ENCODE measurements around the gene PDE6H. TPM values are rescaled to one million over a fixed set of nuclear protein-coding genes. Genes with fewer than 3 reads are reported as not detected.

Gene PDE6H
- total RNA-seq, 1 experiment from 2014 or later: not detected

- no peak overlapping the region for H3K4me2 ChIP-seq (ENCODE audit: low read depth, low read length, poor library complexity, severe bottlenecking)
- H4K20me1 ChIP-seq (ENCODE audit: insufficient read depth, low read depth, low read length): no peaks in the 10 kb centered on the region
- no peaks in the 10 kb centered on the region for H3K79me2 ChIP-seq (ENCODE audit: low read length)
- H3K4me1 ChIP-seq (ENCODE audit: low read length): no peaks in the 10 kb centered on the region
- no peaks in the 10 kb centered on the region for H3K27me3 ChIP-seq (ENCODE audit: low read length)
- no peak overlapping the region for H3K4me3 ChIP-seq (ENCODE audit: low read length)
- no peak overlapping the region for H3K27ac ChIP-seq (ENCODE audit: low read length)
- no peaks in the 10 kb centered on the region for H3K9me3 ChIP-seq (ENCODE audit: low read length)
- no peaks in the 10 kb centered on the region for H3K36me3 ChIP-seq (ENCODE audit: insufficient read depth, low read length)
- no peak overlapping the region for H2AFZ ChIP-seq (ENCODE audit: low read length)
- DNase-seq: peak; percentile 27
- H3K9me2 ChIP-seq (replicated peaks; ENCODE audit: insufficient read depth, low read length): no peaks in the 10 kb centered on the region
- no peak overlapping the region for H3K9ac ChIP-seq (ENCODE audit: low read length)
Observed at GRCh38 chr12:15000575-15000974, 27.7 kb downstream of the PDE6H start.

GRCh38 chr12:15001733-15002382, 29.0 kb downstream of the PDE6H start:
- no peaks in the 10 kb centered on the region for H3K4me1 ChIP-seq (ENCODE audit: low read length)
- no peak overlapping the region for H3K4me2 ChIP-seq (ENCODE audit: low read depth, low read length, poor library complexity, severe bottlenecking)
- no peaks in the 10 kb centered on the region for H3K9me2 ChIP-seq (replicated peaks; ENCODE audit: insufficient read depth, low read length)
- H4K20me1 ChIP-seq (ENCODE audit: insufficient read depth, low read depth, low read length): no peaks in the 10 kb centered on the region
- no peak overlapping the region for H3K4me3 ChIP-seq (ENCODE audit: low read length)
- H3K27me3 ChIP-seq (ENCODE audit: low read length): no peaks in the 10 kb centered on the region
- H3K9ac ChIP-seq (ENCODE audit: low read length): no peak overlapping the region
- no peaks in the 10 kb centered on the region for H3K9me3 ChIP-seq (ENCODE audit: low read length)
- no peak overlapping the region for H2AFZ ChIP-seq (ENCODE audit: low read length)
- H3K36me3 ChIP-seq (ENCODE audit: insufficient read depth, low read length): no peaks in the 10 kb centered on the region
- H3K27ac ChIP-seq (ENCODE audit: low read length): no peak overlapping the region
- no peaks in the 10 kb centered on the region for H3K79me2 ChIP-seq (ENCODE audit: low read length)
- DNase-seq: no peak

GRCh38 chr12:15004421-15004820, 31.6 kb downstream of the PDE6H start:
- Histone ChIP-seq H3K4me1 (ENCODE audit: low read length) (no peaks in the 10 kb centered on the region), H3K27me3 (ENCODE audit: low read length) (no peaks in the 10 kb centered on the region), H3K4me2 (ENCODE audit: low read depth, low read length, poor library complexity, severe bottlenecking) (no peak overlapping the region), H3K9ac (ENCODE audit: low read length) (no peak overlapping the region), H4K20me1 (ENCODE audit: insufficient read depth, low read depth, low read length) (no peaks in the 10 kb centered on the region), H3K36me3 (ENCODE audit: insufficient read depth, low read length) (no peaks in the 10 kb centered on the region), H2AFZ (ENCODE audit: low read length) (no peak overlapping the region), H3K9me3 (ENCODE audit: low read length) (no peaks in the 10 kb centered on the region), H3K79me2 (ENCODE audit: low read length) (no peaks in the 10 kb centered on the region), H3K4me3 (ENCODE audit: low read length) (no peak overlapping the region), H3K9me2 (replicated peaks; ENCODE audit: insufficient read depth, low read length) (no peaks in the 10 kb centered on the region), H3K27ac (ENCODE audit: low read length) (no peak overlapping the region)
- DNase-seq: no peak

GRCh38 chr12:15005064-15005463, 32.2 kb downstream of the PDE6H start:
- Histone ChIP-seq H3K9me3 (ENCODE audit: low read length) (no peaks in the 10 kb centered on the region), H3K4me1 (ENCODE audit: low read length) (no peaks in the 10 kb centered on the region), H3K27me3 (ENCODE audit: low read length) (no peaks in the 10 kb centered on the region), H3K4me3 (ENCODE audit: low read length) (no peak overlapping the region), H3K4me2 (ENCODE audit: low read depth, low read length, poor library complexity, severe bottlenecking) (no peak overlapping the region), H3K9me2 (replicated peaks; ENCODE audit: insufficient read depth, low read length) (no peaks in the 10 kb centered on the region), H4K20me1 (ENCODE audit: insufficient read depth, low read depth, low read length) (no peaks in the 10 kb centered on the region), H3K9ac (ENCODE audit: low read length) (no peak overlapping the region), H3K36me3 (ENCODE audit: insufficient read depth, low read length) (no peaks in the 10 kb centered on the region), H3K27ac (ENCODE audit: low read length) (no peak overlapping the region), H2AFZ (ENCODE audit: low read length) (no peak overlapping the region), H3K79me2 (ENCODE audit: low read length) (no peaks in the 10 kb centered on the region)
- no peak for DNase-seq

GRCh38 chr12:15007551-15007950, 34.7 kb downstream of the PDE6H start:
- DNase-seq: no peak
- Histone ChIP-seq H4K20me1 (ENCODE audit: insufficient read depth, low read depth, low read length) (no peaks in the 10 kb centered on the region), H3K9me2 (replicated peaks; ENCODE audit: insufficient read depth, low read length) (no peaks in the 10 kb centered on the region), H3K27ac (ENCODE audit: low read length) (no peak overlapping the region), H3K79me2 (ENCODE audit: low read length) (no peaks in the 10 kb centered on the region), H3K9ac (ENCODE audit: low read length) (no peak overlapping the region), H3K4me1 (ENCODE audit: low read length) (no peaks in the 10 kb centered on the region), H2AFZ (ENCODE audit: low read length) (no peak overlapping the region), H3K9me3 (ENCODE audit: low read length) (no peaks in the 10 kb centered on the region), H3K4me2 (ENCODE audit: low read depth, low read length, poor library complexity, severe bottlenecking) (no peak overlapping the region), H3K36me3 (ENCODE audit: insufficient read depth, low read length) (no peaks in the 10 kb centered on the region), H3K4me3 (ENCODE audit: low read length) (no peak overlapping the region), H3K27me3 (ENCODE audit: low read length) (no peaks in the 10 kb centered on the region)

GRCh38 chr12:15011162-15011561, 38.3 kb downstream of the PDE6H start:
- H3K9me2 ChIP-seq (replicated peaks; ENCODE audit: insufficient read depth, low read length): no peaks in the 10 kb centered on the region
- H3K27me3 ChIP-seq (ENCODE audit: low read length): no peaks in the 10 kb centered on the region
- H3K4me1 ChIP-seq (ENCODE audit: low read length): 0 out of 2 replicates have a peak, but pooled peaks cover 3% of the 10 kb centered on the region
- H4K20me1 ChIP-seq (ENCODE audit: insufficient read depth, low read depth, low read length): no peaks in the 10 kb centered on the region
- no peak overlapping the region for H3K4me3 ChIP-seq (ENCODE audit: low read length)
- H3K4me2 ChIP-seq (ENCODE audit: low read depth, low read length, poor library complexity, severe bottlenecking): no peak overlapping the region
- H3K9ac ChIP-seq (ENCODE audit: low read length): no peak overlapping the region
- H3K36me3 ChIP-seq (ENCODE audit: insufficient read depth, low read length): no peaks in the 10 kb centered on the region
- no peak overlapping the region for H3K27ac ChIP-seq (ENCODE audit: low read length)
- peak; percentile 56 for DNase-seq
- H3K9me3 ChIP-seq (ENCODE audit: low read length): no peaks in the 10 kb centered on the region
- H2AFZ ChIP-seq (ENCODE audit: low read length): no peak overlapping the region
- no peaks in the 10 kb centered on the region for H3K79me2 ChIP-seq (ENCODE audit: low read length)

GRCh38 chr12:15013634-15014179, 40.9 kb downstream of the PDE6H start:
- Histone ChIP-seq H4K20me1 (ENCODE audit: insufficient read depth, low read depth, low read length) (no peaks in the 10 kb centered on the region), H2AFZ (ENCODE audit: low read length) (0 out of 2 replicates have a peak overlapping the region, but pooled peaks have one; percentile 31), H3K36me3 (ENCODE audit: insufficient read depth, low read length) (no peaks in the 10 kb centered on the region), H3K9me3 (ENCODE audit: low read length) (no peaks in the 10 kb centered on the region), H3K27me3 (ENCODE audit: low read length) (no peaks in the 10 kb centered on the region), H3K9ac (ENCODE audit: low read length) (no peak overlapping the region), H3K27ac (ENCODE audit: low read length) (no peak overlapping the region), H3K4me1 (ENCODE audit: low read length) (0 out of 2 replicates have a peak, but pooled peaks cover 3% of the 10 kb centered on the region), H3K4me3 (ENCODE audit: low read length) (no peak overlapping the region; the same call in 1 of the 2 replicates), H3K4me2 (ENCODE audit: low read depth, low read length, poor library complexity, severe bottlenecking) (peak overlapping the region; percentile 24), H3K79me2 (ENCODE audit: low read length) (no peaks in the 10 kb centered on the region), H3K9me2 (replicated peaks; ENCODE audit: insufficient read depth, low read length) (no peaks in the 10 kb centered on the region)
- no peak for DNase-seq

- Histone ChIP-seq H3K9me2 (replicated peaks; ENCODE audit: insufficient read depth, low read length) (no peaks in the 10 kb centered on the region), H3K4me3 (ENCODE audit: low read length) (no peak overlapping the region), H3K9me3 (ENCODE audit: low read length) (no peaks in the 10 kb centered on the region), H3K9ac (ENCODE audit: low read length) (no peak overlapping the region), H3K27ac (ENCODE audit: low read length) (no peak overlapping the region), H3K27me3 (ENCODE audit: low read length) (no peaks in the 10 kb centered on the region), H3K36me3 (ENCODE audit: insufficient read depth, low read length) (no peaks in the 10 kb centered on the region), H3K4me2 (ENCODE audit: low read depth, low read length, poor library complexity, severe bottlenecking) (no peak overlapping the region), H3K79me2 (ENCODE audit: low read length) (no peaks in the 10 kb centered on the region), H4K20me1 (ENCODE audit: insufficient read depth, low read depth, low read length) (no peaks in the 10 kb centered on the region), H2AFZ (ENCODE audit: low read length) (no peak overlapping the region), H3K4me1 (ENCODE audit: low read length) (0 out of 2 replicates have a peak, but pooled peaks cover 3% of the 10 kb centered on the region)
- DNase-seq: no peak
Observed at GRCh38 chr12:15014708-15015107, 41.9 kb downstream of the PDE6H start.
